Measurements from ENCODE around the gene JARID2. TPM values are rescaled to one million over a fixed set of nuclear protein-coding genes. Genes with fewer than 3 reads are reported as not detected.

The JARID2 gene
- total and polyA plus RNA-seq, 4 donors: 3.8 to 14.8 (median 12.0) TPM

- H3K36me3 ChIP-seq (ENCODE audit: control insufficient read depth in 4 of 4, insufficient read depth in 4 of 4, low read length in 4 of 4): peaks cover 0 to 23% (median 16%) of the 10 kb centered on the region in 4 donors
- H3K4me1 ChIP-seq (ENCODE audit: control insufficient read depth in 5 of 5, insufficient read depth in 5 of 5, low read length in 5 of 5): peaks cover 7 to 42% (median 14%) of the 10 kb centered on the region in 5 donors
- ATAC-seq (ENCODE audit: insufficient read depth, low FRiP score): no peak
- peak overlapping the region; percentile 7 to 60 for H3K27ac ChIP-seq (ENCODE audit: low read depth in 1 of 2, low read length in 1 of 2)
- 78 to 85% methylated on average over 12 of the region's 12 CpGs for WGBS, 2 donors
- no peaks in the 10 kb centered on the region for H3K9me3 ChIP-seq (ENCODE audit: control insufficient read depth in 4 of 4, insufficient read depth in 3 of 4, low read length in 3 of 4)
- no peaks in the 10 kb centered on the region for H3K27me3 ChIP-seq (ENCODE audit: control insufficient read depth in 3 of 3, insufficient read depth in 3 of 3, low read length in 2 of 3)
- no peak for TF ChIP-seq CTCF (IDR thresholded peaks at IDR 0.05; ENCODE audit: control extremely low read depth, extremely low read depth)
- no peak overlapping the region for H3K4me3 ChIP-seq
- H3K9ac ChIP-seq (ENCODE audit: insufficient read depth in 1 of 2, low read length in 2 of 2): no peak overlapping the region
- peak in 2 of 3 donors; percentile 30 to 37 for DNase-seq
Observed at GRCh38 chr6:15504040-15504495, 258.2 kb downstream of the JARID2 start.

- Histone ChIP-seq H3K27me3 (ENCODE audit: control insufficient read depth in 3 of 3, insufficient read depth in 3 of 3, low read length in 2 of 3) (no peaks in the 10 kb centered on the region), H3K36me3 (ENCODE audit: control insufficient read depth in 4 of 4, insufficient read depth in 4 of 4, low read length in 4 of 4) (peaks cover 0 to 23% (median 18%) of the 10 kb centered on the region in 4 donors), H3K4me3 (no peak overlapping the region), H3K4me1 (ENCODE audit: control insufficient read depth in 5 of 5, insufficient read depth in 5 of 5, low read length in 5 of 5) (peaks cover 7 to 42% (median 14%) of the 10 kb centered on the region in 5 donors), H3K27ac (ENCODE audit: low read depth in 1 of 2, low read length in 1 of 2) (peak overlapping the region; percentile 7 to 60), H3K9ac (ENCODE audit: insufficient read depth in 1 of 2, low read length in 2 of 2) (peak overlapping the region in 1 of 2 donors; percentile 8), H3K9me3 (ENCODE audit: control insufficient read depth in 4 of 4, insufficient read depth in 3 of 4, low read length in 3 of 4) (no peaks in the 10 kb centered on the region)
- TF ChIP-seq CTCF (IDR thresholded peaks at IDR 0.05; ENCODE audit: control extremely low read depth, extremely low read depth): no peak
- ATAC-seq (ENCODE audit: insufficient read depth, low FRiP score) (no peak), DNase-seq (peak; percentile 87 to 98 (median 97))
- WGBS, 2 donors: 35 to 38% methylated on average over 26 of the region's 26 CpGs
Observed at GRCh38 chr6:15504581-15505350, 258.9 kb downstream of the JARID2 start.

GRCh38 chr6:15505463-15505918 is 259.6 kb downstream of the JARID2 start:
- Histone ChIP-seq H3K4me3 (no peak overlapping the region), H3K27me3 (ENCODE audit: control insufficient read depth in 3 of 3, insufficient read depth in 3 of 3, low read length in 2 of 3) (no peaks in the 10 kb centered on the region), H3K4me1 (ENCODE audit: control insufficient read depth in 5 of 5, insufficient read depth in 5 of 5, low read length in 5 of 5) (peaks cover 7 to 42% (median 16%) of the 10 kb centered on the region in 5 donors), H3K36me3 (ENCODE audit: control insufficient read depth in 4 of 4, insufficient read depth in 4 of 4, low read length in 4 of 4) (peaks cover 0 to 26% (median 18%) of the 10 kb centered on the region in 4 donors), H3K9me3 (ENCODE audit: control insufficient read depth in 4 of 4, insufficient read depth in 3 of 4, low read length in 3 of 4) (no peaks in the 10 kb centered on the region), H3K9ac (ENCODE audit: insufficient read depth in 1 of 2, low read length in 2 of 2) (no peak overlapping the region), H3K27ac (ENCODE audit: low read depth in 1 of 2, low read length in 1 of 2) (peak overlapping the region; percentile 7 to 60)
- no peak for TF ChIP-seq CTCF (IDR thresholded peaks at IDR 0.05; ENCODE audit: control extremely low read depth, extremely low read depth)
- DNase-seq: no peak
- ATAC-seq (ENCODE audit: insufficient read depth, low FRiP score): no peak
- WGBS, 2 donors: 72 to 84% methylated on average over 18 of the region's 18 CpGs
